ENCODE data around the gene TRIO. TPM values are rescaled to one million over a fixed set of nuclear protein-coding genes. Genes with fewer than 3 reads are reported as not detected.

TRIO gene
- polyA plus RNA-seq, 3 donors: 83.4 to 102 (median 96.1) TPM

- no peak for DNase-seq (ENCODE audit: low read depth in 3 of 3, low spot score in 2 of 3)
Measured at GRCh38 chr5:14397717-14398116, 254.6 kb downstream of the TRIO start.

DNA sequence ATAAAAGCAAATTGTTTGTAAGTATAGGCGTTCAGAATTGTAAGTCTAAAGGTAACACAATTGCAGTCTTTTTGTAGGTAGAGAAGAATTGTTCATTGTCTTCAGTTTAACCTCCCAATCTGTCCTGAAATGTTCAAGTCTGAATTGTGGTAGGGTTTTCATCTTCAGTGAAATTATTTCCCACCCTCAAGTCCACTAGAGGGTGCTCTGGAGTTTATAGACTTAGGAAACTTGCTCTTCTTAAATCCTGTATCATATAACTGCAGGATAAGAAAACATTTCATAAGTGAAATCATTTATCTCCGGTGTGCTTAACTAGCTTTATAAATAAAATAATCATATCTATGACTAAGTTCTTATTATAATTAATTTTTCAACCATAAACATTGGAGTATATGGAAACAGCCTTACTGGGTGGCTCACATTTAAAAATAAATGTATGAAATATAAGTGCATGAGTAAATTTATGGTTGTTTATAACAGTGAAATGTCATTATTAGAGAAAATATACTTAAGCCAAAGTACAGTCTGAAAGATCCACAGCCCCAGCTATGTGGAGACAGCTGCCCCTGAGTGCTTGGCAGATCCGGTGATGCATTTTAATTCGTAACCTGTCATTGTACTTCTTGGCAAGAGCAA is 256.0 kb downstream of the TRIO start:
- DNase-seq (ENCODE audit: low read depth in 3 of 3, low spot score in 2 of 3): no peak

DNA sequence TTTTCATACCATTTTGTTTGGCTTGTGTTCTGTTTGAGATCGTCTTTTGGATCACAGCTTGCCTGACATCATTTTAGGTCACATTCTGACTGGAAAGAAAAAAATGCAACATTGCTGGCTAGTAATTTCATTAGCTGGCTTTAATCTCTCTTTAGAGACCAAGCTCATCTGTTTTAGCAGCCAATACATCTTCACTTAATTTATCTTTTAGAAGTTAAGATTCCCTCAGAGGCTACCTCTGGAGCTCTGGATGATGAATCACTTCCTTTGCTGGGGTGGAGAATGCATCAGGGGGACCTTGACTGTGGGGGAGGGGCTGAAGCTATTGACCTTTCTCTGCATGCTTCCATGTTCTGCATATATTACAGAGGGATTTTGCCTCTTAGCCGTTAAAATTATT is 256.9 kb downstream of the TRIO start:
- DNase-seq (ENCODE audit: low read depth in 3 of 3, low spot score in 2 of 3): no peak

GRCh38 chr5:14400611-14401010 is 257.5 kb downstream of the TRIO start:
- DNase-seq (ENCODE audit: low read depth in 3 of 3, low spot score in 2 of 3): no peak

GRCh38 chr5:14401639-14402038 is 258.5 kb downstream of the TRIO start:
- no peak for DNase-seq (ENCODE audit: low read depth in 3 of 3, low spot score in 2 of 3)

- no peak for DNase-seq (ENCODE audit: low read depth in 3 of 3, low spot score in 2 of 3)
Measured at GRCh38 chr5:14402424-14402823, 259.3 kb downstream of the TRIO start.

- no peak for DNase-seq (ENCODE audit: low read depth in 3 of 3, low spot score in 2 of 3)
Measured at GRCh38 chr5:14404780-14405179, 261.6 kb downstream of the TRIO start.

DNA sequence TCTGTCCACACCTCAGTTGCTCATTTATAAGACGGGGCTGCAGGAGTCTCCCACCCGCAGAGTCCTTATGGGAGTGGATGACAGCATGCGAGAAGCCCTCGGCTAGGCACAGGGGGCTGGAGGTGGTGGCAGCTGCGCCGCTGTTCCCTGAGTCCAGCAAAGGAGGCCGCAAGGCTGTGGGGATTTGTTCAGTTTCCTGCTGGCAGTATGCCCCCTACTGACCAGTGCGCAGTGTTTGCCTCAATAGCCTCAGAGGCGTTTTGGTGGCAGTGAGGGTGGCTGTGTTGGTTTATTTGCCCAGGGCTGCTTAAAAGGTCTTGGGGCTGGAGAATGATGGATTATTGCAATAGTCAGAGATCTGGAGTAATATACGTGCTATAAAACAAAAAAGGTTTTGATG is 262.1 kb downstream of the TRIO start:
- no peak for DNase-seq (ENCODE audit: low read depth in 3 of 3, low spot score in 2 of 3)

DNA sequence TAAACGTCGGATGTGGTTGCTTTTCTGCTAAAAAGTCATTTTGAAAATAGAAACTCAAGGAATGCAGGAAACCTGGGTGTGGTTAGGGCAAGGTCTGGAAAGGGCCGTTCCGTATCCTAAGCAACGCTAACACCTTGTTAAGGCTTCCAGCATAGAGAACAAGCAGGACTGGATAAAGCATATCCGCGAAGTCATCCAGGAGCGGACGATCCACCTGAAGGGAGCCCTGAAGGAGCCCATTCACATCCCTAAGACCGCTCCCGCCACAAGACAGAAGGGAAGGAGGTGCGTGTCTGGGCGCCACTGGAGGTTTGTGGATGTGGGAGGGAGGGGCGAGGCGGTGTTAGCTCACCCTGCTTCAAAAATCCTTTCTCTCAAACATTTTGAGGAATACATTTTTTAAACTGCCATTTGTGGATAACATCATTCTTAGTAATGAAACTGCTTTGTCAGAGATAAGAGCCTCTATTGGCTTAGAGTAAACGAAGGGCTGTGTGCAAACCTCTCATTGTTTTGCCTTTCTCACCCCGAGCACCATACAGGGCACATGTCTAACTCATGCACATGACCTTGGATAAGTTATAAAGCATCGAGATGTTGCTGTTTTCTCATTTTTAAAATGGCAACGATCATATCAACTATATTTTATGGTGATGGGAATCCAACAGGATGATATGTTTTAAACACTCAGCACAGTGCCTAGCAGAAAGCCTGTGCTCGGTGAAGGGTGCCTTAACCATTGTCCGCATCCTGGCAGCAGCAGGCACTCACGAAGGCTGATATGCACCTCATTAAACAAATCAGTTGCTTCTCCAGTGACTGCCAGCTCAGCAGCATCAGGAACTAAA is 262.8 kb downstream of the TRIO start:
- DNase-seq (ENCODE audit: low read depth in 3 of 3, low spot score in 2 of 3): no peak

DNA sequence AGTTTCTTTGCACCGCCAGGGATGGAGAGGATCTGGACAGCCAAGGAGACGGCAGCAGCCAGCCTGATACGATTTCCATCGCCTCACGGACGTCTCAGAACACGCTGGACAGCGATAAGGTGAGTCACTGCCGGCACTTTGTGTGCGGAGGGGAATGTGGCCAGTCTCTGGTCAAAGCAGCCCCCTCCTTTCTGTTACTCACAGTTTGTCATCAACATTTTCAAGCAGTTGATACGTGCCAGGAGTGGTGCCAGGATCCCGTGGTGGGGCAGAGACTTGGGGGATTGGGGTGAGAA is 263.4 kb downstream of the TRIO start:
- no peak for DNase-seq (ENCODE audit: low read depth in 3 of 3, low spot score in 2 of 3)

- DNase-seq (ENCODE audit: low read depth in 3 of 3, low spot score in 2 of 3): no peak
Measured at GRCh38 chr5:14407051-14407450, 263.9 kb downstream of the TRIO start.

DNA sequence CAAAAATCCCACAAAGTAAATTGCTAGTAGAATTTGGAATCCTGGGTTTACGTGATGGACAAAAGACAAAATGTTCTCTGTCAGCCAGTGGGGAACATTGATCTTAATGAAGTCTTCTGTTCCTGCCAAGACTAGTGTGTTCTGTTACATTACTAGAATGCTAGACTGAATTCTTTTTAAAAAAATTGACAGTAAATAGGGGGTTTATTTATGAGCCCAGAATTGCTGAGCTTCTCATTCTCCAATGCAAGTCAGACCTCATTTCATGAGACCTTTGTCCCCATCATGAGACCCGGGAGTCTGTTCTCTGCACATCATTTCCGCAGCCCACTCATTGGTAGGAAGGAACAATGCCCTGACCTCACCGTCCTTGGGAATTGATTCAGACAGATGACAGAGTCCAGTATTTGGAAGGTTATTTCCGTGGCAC is 264.6 kb downstream of the TRIO start:
- no peak for DNase-seq (ENCODE audit: low read depth in 3 of 3, low spot score in 2 of 3)

GRCh38 chr5:14408969-14409586 is 265.9 kb downstream of the TRIO start:
- no peak for DNase-seq (ENCODE audit: low read depth in 3 of 3, low spot score in 2 of 3)

DNA sequence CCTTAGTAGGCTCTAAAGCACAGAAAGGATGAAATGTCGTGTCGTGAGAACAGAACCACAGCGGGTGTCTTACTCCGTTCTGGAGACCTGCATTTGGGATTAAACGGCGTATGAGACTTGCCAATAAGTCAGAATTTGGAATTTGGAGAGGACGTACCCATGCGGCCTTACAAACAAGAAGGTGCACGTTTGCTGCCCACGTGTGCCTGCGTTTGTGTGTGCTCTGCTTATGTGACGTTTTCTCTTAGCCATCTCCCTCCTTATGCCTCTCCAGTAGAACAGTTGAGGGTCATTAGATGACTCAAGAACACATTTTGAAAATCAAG is 266.9 kb downstream of the TRIO start:
- no peak for DNase-seq (ENCODE audit: low read depth in 3 of 3, low spot score in 2 of 3)

DNA sequence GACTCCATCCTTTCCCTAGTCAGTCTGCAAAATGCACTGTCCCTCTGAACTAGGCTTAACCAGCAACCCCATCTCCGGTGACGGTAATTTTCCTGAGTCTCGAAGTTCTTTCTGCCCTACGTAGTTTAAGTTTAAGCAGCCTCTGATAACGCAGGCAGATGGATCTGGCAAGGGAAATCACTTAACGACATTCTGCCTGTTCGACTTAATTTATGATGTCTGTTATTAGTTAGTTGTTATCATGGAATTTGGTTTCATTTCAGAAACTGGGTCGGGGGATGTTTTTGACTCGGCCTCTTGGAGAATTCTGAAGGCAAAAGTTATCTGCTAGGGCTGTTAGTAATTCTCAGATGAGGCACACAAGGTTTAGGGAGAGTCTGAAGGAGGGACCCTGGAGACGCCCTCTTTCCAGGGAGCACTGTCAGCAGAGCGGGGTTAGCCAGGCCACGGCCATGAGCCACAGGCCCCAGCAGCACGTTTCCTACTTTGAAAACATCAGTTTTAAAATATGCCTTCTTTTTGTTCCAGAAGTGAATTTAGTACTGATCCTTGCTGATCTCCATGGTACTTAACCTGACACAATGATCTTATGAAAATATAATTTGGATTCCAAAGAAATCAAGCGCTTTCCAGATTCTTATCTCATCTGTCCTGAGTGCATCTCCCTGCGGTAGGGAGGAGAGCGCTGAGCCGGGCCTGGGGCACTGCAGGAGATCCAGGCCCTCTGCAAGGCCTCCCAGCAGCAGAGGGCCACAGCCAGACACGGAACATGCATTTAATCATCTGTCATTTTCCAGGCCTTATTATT is 267.5 kb downstream of the TRIO start:
- DNase-seq (ENCODE audit: low read depth in 3 of 3, low spot score in 2 of 3): no peak

DNA sequence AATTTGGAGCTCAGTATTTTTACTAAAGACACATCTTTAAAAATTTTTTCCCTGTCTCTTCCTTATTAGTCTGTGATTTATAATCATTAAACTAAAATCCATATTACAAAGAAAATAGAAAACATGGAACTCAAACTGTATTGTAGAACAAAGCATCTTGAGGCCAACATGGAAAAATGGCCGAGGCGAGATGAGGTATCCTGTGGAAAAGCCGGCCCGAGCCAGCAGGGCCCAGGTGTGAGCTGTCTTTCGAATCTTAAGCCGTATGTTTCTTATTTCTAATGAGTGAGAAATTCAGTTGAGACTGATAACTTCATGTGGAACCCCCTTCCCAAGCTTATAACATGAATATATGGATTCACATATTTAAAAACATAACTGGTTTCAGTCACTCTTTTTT is 268.1 kb downstream of the TRIO start:
- no peak for DNase-seq (ENCODE audit: low read depth in 3 of 3, low spot score in 2 of 3)

- DNase-seq (ENCODE audit: low read depth in 3 of 3, low spot score in 2 of 3): no peak
Measured at GRCh38 chr5:14413331-14413750, 270.2 kb downstream of the TRIO start.

GRCh38 chr5:14414007-14414406 is 270.9 kb downstream of the TRIO start:
- no peak for DNase-seq (ENCODE audit: low read depth in 3 of 3, low spot score in 2 of 3)

DNA sequence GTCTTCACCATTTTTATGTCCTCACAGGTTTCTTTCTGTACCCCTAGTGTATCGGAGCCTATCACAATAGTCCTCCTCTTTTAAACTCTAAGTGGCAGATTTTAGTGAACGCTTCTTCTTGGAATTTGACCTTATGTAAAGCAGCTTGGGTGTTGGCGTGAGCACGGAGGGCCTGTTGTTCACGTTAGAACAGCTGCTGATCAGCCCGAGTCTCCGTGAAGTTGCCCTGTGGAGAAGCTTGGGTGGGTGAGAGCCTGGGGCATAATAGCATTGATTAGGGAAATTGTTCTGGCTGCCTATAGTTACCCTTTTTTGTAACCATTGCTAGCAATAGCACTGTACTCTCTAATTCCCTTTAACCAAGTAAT is 271.5 kb downstream of the TRIO start:
- no peak for DNase-seq (ENCODE audit: low read depth in 3 of 3, low spot score in 2 of 3)

DNA sequence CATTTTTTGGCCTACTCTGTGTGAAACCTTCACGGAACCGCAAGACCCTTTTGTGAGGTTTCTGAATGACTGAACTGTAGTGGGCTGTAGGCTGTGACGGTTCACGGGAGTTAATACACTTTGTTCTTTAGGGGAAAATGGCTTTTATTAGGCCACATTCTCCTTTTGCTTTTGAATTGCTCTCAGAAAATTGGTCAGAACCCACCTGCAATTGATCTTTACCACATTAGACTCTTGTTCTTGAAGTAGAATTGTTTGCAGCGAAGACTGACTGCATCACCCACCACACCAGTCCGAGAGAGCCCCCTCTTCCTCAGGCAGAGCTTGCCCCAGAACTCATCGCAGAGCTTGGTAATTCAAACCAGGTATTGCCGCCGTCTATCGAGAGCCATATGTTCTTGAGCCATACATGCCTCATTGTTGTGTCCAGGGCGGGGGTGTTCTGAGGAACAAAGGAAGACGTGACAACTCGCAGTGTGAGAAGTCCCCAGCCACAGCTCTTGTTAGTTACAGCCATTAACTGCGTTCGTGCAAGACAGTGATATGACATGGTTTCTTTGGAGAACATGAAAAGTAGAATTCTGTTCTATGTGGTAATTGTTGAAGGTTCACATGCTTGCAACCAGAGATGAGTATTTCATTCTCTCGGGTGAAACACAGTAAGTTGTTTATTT is 272.0 kb downstream of the TRIO start:
- DNase-seq (ENCODE audit: low read depth in 3 of 3, low spot score in 2 of 3): no peak

- DNase-seq (ENCODE audit: low read depth in 3 of 3, low spot score in 2 of 3): no peak
Measured at GRCh38 chr5:14415698-14416074, 272.5 kb downstream of the TRIO start.
